HG03139 (cell line): Measurements from ENCODE around the gene FMNL2.
A peak's percentile ranks its signal among the peaks of the same experiment; 100 is the strongest.

Experiments used
- ATAC-seq: cut with Tn5 transposase; IDR thresholded peaks from one replicate; pipeline ENCODE4 v1.9.1; 2021; ENCODE audit not compliant: unreplicated experiment

The FMNL2 gene

GRCh38 chr2:152569186-152569585, 234.2 kb downstream of the FMNL2 start:
- ATAC-seq = no peak

DNA sequence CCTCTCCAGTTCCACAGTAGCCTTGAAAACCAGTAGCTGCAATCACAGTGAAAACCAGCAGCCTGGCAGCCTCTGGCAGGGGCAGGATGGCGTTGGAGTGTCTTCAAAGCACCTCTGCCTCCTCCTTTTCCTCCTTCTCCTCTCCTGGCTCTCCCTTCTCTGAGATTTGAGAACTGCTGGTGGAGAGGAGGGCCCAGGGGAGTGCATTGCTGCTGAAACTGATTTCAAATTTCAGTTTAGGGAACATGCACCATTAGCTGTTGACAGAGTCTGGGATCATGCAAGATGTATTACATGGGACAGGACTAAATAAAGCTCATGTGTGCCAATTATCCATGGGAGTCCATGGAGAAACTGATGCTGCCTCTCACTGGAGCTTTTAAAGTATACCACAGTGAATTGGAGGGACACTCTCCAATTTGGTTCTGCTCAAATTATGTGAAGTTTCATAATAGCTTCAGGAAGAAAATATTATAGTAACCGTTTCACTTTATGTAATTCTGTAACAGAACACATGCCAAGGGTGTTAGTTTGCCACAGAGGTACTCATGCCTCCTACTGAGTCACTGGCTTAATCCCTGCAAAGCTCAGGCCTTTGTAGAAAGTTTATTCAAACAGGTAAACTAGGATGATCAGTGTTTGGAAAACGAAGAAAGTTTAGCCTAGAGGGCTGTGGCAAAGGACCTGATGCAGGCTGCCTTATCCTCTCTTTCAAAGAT, 236.2 kb downstream of the FMNL2 start:
- no peak for ATAC-seq

GRCh38 chr2:152572031-152572430, 237.1 kb downstream of the FMNL2 start:
- no peak for ATAC-seq

DNA sequence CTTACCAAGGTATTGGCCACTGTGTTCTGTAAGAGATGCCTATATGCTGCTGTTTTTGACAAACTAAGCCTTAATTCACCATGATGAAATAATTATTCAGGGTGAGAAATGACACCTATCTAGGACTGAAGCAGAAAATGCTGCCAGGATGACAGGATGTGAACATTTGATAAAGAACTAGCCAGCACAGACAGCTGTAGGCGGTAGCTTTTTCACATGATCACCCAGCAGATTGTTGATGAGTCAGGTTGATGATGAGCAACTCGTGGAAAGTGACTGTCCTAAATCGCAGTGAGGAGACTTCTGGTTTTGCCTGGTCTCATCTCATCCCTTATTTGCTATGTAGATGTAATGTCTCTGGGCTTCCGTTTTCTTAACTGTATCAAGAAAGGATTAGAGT, 238.2 kb downstream of the FMNL2 start:
- peak; percentile 86 for ATAC-seq

DNA sequence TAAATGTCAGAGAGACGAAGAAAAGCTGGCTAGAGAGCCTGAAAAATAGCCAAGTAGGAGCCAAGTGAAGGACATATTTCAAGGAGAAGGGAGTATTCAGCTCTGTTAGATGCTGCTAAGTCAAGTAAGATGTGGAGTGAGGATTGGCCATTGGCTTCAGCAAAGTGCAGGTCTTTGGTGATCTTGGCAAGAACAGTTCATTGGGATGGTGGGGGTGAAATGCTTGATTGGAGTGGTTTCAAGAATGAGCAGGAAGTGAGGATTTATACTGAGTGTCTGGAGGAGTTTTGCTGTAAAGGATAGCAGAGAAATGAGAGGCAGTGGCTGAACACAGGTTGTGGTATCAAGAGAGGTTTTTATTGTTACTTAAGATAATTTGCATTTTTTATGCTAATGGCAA, 242.6 kb downstream of the FMNL2 start:
- ATAC-seq = no peak

GRCh38 chr2:152578573-152578972, 243.6 kb downstream of the FMNL2 start:
- ATAC-seq = no peak

DNA sequence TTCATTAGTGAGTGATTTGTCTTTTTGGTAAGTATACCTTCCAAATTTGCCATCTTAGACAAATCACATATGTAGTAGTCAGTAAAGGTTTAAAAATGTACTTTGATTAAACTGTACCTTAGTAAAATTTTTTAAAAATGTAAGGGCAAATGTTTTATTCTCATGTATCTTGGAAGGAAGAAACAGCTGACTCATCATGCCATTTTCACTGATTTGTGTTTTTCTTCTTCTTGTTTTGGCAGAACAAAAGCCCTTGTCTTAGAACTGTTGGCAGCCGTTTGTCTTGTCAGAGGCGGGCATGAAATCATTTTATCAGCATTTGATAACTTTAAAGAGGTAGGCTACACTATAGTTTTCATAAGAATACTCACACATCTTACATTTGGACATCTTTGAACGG, 245.7 kb downstream of the FMNL2 start:
- ATAC-seq = no peak

DNA sequence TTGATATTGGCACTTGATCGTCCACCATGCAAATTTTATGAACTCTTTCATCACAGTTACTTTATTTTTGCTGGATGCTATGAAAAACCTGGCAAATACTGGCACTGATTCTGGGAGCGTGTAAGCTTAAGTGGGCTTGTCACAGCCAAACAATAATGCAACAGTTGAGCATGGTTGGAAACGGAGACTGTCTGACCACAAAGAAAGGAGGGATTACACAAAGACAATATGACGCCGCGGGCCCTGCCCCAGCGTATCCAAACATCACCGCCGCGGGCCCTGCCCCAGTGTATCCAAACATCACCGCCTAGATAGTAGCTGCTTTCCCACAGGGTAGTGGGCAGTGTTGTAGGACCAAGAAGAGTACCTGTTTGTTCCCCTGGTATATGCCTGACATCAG, 246.4 kb downstream of the FMNL2 start:
- no peak for ATAC-seq

GRCh38 chr2:152582081-152582480, 247.1 kb downstream of the FMNL2 start:
- ATAC-seq = no peak

DNA sequence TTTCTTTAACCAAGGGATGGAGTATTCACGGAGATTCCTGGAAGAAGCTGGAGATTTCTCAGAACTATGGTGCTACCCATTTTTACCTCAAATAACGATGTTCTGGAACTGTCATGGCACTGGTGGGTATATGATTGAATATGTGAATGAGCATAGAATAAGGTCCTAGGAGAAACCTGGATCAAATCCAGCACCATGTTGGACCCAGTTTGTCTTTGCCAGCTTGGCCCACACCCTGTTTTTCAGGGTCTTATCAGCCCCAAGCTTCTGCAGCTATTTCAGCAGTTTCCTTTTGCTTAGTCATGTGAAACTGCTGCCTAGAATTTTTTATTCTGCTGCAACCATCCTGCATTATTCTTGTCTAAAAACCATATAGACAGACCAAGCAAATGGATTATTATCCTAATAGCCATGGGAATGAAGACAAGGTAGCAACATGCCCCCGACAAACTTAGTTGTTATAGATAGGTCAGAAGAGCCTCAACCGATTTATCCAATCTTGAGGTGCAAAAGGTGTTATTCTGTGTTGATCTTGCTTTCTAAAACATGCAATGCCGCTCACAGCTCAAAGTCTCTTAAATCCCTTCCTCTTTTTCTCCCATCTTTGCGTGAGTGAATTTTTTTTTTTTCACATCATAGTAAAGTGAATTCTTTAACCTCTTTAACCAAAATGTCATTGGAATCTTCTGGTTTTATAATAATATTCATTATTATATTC, 248.7 kb downstream of the FMNL2 start:
- no peak for ATAC-seq

GRCh38 chr2:152584301-152584700, 249.3 kb downstream of the FMNL2 start:
- ATAC-seq = no peak

DNA sequence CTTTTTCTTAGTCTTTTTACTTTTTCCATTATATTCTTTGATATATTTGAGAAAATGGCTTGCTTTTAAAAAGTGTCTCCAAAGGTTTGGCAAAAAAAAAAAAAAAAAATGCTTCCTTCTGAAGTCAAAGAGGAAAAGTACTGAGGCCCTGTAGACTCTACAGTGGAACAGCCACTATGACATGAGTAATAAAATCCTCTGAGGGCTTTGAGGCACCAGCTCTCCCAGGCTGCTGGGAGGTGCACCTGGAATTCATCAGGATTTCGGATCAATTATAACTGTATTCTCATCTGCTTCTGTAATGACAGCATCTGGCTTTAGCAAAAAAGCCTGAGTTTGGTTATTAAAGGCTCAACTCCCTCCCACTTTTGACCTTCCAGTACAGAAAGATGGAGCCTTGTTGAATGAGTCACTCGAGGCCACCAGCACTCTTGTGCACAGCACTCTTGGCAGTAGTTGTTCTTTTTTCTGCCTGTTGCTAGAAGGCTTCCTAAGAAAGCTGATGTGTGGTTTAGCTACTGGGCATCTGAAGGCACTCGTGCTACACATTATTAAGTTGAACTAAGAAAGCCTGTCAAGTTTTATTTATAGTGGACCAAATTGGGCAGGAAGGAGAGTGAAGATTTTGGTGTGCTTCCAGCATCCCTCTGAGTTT, 251.0 kb downstream of the FMNL2 start:
- no peak for ATAC-seq

- no peak for ATAC-seq
Measured at GRCh38 chr2:152587187-152587947, 252.4 kb downstream of the FMNL2 start.

DNA sequence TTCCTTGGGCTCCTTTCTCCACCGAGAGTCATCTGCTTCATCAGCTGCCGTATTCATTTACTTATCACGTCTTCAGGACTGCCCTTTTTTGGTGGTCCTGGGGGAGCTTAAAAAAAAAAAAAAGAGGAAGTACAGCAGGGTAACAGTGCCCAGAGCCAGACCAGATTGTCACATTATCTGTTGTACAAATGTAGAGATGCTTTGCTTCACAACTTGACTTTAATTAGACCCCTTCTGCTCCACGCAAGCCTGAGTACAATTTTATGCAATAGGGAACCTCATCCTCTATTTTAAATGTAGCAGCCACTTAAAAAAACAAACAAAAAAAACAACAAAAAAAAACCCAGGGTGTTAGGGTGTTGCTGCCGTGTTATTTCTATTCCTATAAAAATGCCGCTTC, 254.0 kb downstream of the FMNL2 start:
- no peak for ATAC-seq

- ATAC-seq = peak; percentile 91
Measured at GRCh38 chr2:152594022-152594766, 259.2 kb downstream of the FMNL2 start.

- no peak for ATAC-seq
Measured at GRCh38 chr2:152594792-152595191, 259.8 kb downstream of the FMNL2 start.

- no peak for ATAC-seq
Measured at GRCh38 chr2:152598975-152599759, 264.2 kb downstream of the FMNL2 start.

- no peak for ATAC-seq
Measured at GRCh38 chr2:152600051-152600657, 265.2 kb downstream of the FMNL2 start.

- ATAC-seq = no peak
Measured at GRCh38 chr2:152600697-152601096, 265.7 kb downstream of the FMNL2 start.
